GM21390 (cell line): ENCODE measurements around the gene FRMD5.
A peak's percentile ranks its signal among the peaks of the same experiment; 100 is the strongest.

ENCODE experiments used
- ATAC-seq: cut with Tn5 transposase; IDR thresholded peaks from one replicate; pipeline ENCODE4 v1.9.1; 2021; ENCODE audit not compliant: unreplicated experiment

Gene FRMD5

GRCh38 chr15:43981576-43981975 is 213.5 kb downstream of the FRMD5 start:
- ATAC-seq = no peak

GRCh38 chr15:43977072-43977884 is 217.8 kb downstream of the FRMD5 start:
- no peak for ATAC-seq

GRCh38 chr15:43975770-43976169 is 219.3 kb downstream of the FRMD5 start:
- ATAC-seq = no peak

DNA sequence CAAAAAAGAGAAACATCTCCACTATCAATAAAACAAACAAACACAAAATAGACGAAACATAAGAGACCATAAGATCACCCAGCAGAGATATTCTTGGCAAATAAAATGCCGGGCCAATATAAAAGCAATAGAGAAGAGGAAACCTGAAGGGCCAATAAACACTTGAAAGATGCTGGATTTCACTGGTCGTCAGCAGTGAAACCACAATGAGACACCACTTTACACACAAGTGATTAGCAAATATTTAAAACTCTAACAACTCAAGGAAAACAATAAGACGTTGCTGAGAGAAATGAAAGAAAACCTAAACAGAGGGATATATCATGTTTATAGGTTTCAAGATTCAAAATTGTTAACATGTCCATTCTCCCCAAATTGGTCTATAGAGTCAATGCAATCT is 219.7 kb downstream of the FRMD5 start:
- no peak for ATAC-seq

DNA sequence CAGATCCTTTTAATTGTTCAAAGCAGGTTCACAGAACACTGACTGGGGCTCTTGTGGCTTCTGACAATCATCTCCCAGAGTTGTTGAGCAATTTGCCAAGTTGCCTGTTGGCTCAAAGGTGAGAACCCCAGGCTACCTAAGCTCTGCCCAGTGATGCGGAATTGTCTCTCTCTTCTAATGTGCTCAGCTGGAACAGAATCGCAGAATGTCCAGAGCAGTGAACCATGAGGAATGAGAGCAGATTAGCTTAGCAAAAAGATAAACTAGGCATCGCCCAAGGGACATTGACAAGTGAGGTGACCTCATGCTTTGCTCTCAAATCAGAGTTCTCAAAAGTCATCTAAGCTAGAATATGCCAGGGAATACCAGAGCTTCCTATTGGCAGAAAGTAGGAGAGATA is 220.2 kb downstream of the FRMD5 start:
- ATAC-seq = no peak

GRCh38 chr15:43969802-43970375 is 225.2 kb downstream of the FRMD5 start:
- no peak for ATAC-seq

DNA sequence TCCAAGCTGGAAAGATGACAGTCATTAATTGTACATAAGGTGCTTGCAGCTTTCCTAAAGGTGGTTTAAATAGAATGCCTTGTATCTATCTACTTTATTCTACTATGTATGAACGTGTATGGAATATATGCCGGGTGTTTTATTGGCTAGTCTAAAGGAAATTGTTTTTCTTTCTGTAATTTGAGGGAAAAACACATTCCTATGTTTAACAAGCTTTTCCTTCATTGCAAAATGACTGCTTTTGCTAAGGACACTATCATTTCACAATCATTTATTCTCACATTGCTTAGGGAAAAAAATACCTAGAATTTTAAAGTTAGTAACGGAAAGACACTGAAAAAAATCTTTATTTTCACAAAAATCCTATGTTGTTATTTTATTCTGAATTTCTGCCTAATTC is 226.5 kb downstream of the FRMD5 start:
- no peak for ATAC-seq

- ATAC-seq = no peak
Measured at GRCh38 chr15:43966646-43967045, 228.4 kb downstream of the FRMD5 start.

- ATAC-seq = no peak
Measured at GRCh38 chr15:43958861-43959330, 236.2 kb downstream of the FRMD5 start.

- ATAC-seq = no peak
Measured at GRCh38 chr15:43957724-43958123, 237.3 kb downstream of the FRMD5 start.

DNA sequence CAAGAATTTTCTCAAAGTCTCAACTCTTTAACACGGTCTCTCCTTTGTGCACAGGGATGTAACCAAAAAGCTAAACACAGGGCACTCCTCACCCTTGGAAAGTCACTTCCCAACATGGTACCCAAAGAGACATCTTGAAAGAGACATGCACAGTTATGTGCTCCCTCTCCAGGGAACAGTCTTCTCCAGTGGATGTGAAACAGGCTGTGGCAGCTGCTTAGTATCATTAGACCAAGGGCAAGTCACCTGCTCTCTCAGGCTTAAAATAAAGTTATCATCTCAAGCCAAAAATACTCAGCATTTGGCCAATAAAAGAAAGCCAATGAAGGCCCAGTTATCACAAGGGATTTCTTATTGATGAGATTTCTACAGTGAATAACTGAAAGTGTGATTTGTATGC is 239.9 kb downstream of the FRMD5 start:
- ATAC-seq = no peak

GRCh38 chr15:43954181-43954621 is 240.9 kb downstream of the FRMD5 start:
- no peak for ATAC-seq

- no peak for ATAC-seq
Measured at GRCh38 chr15:43953402-43953801, 241.7 kb downstream of the FRMD5 start.

GRCh38 chr15:43950531-43950930 is 244.5 kb downstream of the FRMD5 start:
- no peak for ATAC-seq

GRCh38 chr15:43948691-43949325 is 246.3 kb downstream of the FRMD5 start:
- ATAC-seq = peak; percentile 88

DNA sequence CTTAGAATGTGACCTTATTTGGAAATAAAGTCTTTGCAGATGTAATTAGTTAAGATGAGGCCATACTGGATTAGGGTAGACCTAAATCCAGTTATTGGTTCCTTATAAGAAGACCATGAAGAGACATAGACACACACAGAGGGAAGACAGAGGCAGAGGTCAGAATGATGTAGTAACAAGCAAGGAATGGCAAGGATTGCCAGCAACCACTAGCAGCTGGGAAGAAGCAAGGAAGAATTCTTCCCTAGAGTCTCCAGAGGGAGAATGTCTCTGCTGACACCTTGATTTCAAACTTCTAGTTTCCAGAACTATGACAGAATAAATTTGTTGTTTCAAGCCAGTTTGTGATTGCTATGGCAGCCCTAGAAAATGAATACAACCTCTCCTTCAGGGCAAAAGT is 251.6 kb downstream of the FRMD5 start:
- no peak for ATAC-seq

GRCh38 chr15:43942194-43942593 is 252.9 kb downstream of the FRMD5 start:
- ATAC-seq = no peak

DNA sequence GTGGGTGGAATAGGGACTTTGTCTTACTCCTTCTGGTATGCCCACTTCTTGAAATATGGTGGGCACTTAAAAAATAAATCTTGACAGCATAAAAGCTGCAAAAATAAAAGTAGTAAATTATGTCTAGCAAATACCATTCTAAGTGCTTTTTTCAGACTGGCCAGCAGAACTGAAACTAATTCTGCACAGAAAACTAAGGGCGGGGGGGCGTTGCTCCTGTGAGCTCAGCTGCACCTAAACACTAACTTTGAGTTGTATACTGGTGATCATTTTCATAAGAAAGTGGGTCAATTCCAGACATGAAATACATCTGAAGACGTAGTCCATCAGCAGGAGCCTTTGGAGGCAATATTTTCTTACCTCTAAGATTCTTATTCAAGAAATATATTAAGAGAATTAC is 253.5 kb downstream of the FRMD5 start:
- ATAC-seq = peak; percentile 69

GRCh38 chr15:43941071-43941470 is 254.0 kb downstream of the FRMD5 start:
- ATAC-seq = no peak

GRCh38 chr15:43939070-43939469 is 256.0 kb downstream of the FRMD5 start:
- no peak for ATAC-seq

DNA sequence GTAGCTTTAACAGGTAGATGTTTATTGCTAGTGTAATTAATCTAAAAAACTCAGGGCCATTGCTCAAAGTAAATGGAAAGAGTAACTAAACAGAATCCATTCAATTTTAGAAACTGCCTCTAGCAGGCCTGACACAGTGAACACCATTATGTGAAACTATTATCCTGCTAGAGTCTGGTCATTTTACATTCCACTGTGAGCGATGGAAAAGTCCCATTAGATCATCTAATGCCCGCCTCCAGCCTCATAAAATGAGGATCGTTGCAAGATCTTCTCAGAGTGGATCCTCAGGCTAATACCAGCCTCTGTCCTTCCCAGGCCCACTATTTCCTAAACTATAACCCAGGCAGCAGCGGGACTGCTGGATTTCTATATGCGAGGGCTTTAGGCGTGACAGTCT is 260.6 kb downstream of the FRMD5 start:
- no peak for ATAC-seq

DNA sequence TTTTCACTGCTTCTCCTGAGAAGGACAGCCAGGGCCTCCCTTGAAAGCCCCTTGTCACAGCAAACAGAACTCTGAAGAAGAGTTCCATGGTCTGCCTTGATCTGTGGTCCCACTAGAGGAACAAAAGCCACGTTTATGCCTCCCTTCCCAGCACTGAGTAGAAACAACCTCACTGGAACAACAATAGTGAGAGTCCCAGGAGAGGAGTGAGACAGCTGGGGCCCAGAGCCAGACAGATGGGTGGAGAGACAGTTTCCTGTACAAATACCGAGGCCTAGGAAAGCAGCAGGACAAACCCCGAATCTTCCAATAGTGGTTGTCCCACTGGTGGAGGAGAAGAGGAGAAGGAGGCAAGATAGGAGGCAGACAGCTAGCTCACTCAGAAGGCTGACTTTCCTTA is 262.2 kb downstream of the FRMD5 start:
- no peak for ATAC-seq
